A673 (cell line): Measurements from ENCODE around the gene ZFAND5.

Experiments used
- EZH2 ChIP-seq: fragments of 200-600 bp; sonication (generic); IDR thresholded peaks from 2 replicates; pipeline ENCODE4 v1.6.1; 2017; ENCODE audit warnings: borderline replicate concordance, low read depth, mild to moderate bottlenecking, mixed read lengths, antibody characterized with exemption, low read length; ENCODE audit not compliant: poor library complexity, severe bottlenecking
- TF ChIP-seq, protein P1 (sequence below): fragments of 300-800, 200-600 bp; sonication (generic); conservative IDR thresholded peaks from 2 replicates; pipeline ENCODE4 v1.5.1; 2017; ENCODE audit warnings: low read depth, mild to moderate bottlenecking, antibody characterized with exemption, low read length, moderate library complexity, mixed read lengths

GRCh38 chr9:72360324-72360723, 4.7 kb downstream of the ZFAND5 start:
- TF ChIP-seq, protein P1, sequence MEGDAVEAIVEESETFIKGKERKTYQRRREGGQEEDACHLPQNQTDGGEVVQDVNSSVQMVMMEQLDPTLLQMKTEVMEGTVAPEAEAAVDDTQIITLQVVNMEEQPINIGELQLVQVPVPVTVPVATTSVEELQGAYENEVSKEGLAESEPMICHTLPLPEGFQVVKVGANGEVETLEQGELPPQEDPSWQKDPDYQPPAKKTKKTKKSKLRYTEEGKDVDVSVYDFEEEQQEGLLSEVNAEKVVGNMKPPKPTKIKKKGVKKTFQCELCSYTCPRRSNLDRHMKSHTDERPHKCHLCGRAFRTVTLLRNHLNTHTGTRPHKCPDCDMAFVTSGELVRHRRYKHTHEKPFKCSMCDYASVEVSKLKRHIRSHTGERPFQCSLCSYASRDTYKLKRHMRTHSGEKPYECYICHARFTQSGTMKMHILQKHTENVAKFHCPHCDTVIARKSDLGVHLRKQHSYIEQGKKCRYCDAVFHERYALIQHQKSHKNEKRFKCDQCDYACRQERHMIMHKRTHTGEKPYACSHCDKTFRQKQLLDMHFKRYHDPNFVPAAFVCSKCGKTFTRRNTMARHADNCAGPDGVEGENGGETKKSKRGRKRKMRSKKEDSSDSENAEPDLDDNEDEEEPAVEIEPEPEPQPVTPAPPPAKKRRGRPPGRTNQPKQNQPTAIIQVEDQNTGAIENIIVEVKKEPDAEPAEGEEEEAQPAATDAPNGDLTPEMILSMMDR: no peak
- TF ChIP-seq EZH2: no peak
